Activated CD4-positive, alpha-beta T cell treated with anti-CD3 and anti-CD28 coated beads for 48 hours (primary cell): Measurements from ENCODE around the gene KRTAP4-6.
"Not testable (repeated sequence)": the region's sequence is repeated elsewhere in the genome, so short reads cannot be mapped to it uniquely, and the experiment has no call there.

Source experiments
- DNase-seq: peaks from one replicate; pipeline ENCODE4 v3.0.0-alpha.2; 2020

The KRTAP4-6 gene

GRCh38 chr17:41140360-41141131 lies at the start of gene KRTAP4-6:
KRTAP4-6 (minus strand) TSS chr17:41140544; CDS start chr17:41140487, 57 bp downstream.
- DNase-seq, result no peak

- not testable (repeated sequence) for DNase-seq
Measured at GRCh38 chr17:41189837-41190318, 49.5 kb upstream of the KRTAP4-6 start, which contains the start of gene KRTAP9-1. KRTAP9-1 (plus strand) TSS chr17:41189887; CDS start chr17:41189887, 0 bp downstream.

DNA sequence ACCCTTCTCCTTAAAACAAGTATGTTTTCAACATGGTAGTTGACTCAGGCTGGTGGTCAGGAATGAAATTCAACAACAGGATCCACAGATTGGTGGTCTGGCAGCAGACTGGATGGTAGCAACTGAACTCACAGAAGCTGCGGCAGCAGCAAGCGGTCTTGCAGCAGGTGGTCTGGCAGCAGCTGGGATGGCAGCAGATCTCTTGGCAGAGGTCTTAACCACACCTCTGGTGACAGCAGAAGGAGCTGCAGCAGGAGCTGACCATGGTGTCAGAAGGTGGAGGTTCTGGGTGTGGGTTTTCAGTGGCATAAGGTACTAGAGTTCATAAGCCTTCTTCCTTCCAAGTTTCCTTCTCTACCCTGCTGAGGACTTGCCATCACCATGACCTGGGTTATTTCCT lies 46.5 kb upstream of the KRTAP4-6 start:
- no peak for DNase-seq

DNA sequence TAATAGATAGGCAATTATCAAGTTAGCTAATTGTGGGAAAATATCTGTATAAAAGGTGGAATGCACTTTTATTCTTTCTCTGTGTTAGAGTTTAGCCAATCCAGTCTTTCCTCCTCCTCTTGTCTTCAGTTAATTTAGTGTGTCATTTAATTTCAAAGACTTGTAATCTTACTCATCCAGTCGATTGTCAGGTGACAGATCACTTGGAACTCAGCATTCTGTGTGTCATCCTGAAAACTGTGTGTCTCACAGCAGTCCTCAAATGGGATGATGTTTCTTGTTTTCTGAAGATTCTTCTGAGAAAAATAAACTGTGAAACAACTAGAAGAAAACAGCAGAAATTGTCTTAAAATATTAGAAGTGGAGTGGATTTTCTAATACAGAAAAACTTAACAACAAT lies 44.7 kb upstream of the KRTAP4-6 start:
- DNase-seq, result no peak

DNA sequence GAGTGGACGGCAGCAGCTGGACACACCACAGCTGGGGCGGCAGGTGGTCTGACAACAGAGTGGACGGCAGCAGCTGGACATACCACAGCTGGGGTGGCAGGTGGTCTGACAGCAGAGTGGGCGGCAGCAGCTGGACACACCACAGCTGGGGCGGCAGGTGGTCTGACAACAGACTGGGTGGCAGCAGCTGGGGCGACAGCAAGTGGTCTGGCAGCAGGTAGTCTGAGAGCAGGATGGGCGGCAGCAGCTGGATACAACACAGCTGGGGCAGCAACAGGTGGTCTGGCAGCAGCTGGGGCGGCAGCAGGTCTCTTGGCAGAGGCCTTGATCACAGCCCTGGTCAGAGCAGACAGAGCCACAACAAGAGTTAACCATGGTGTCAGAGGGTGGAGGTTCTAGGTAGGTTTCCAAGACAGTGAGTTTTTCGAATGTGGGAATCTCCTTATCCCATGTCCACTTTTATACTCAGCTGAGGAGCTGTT lies 44.2 kb upstream of the KRTAP4-6 start, which contains the start of gene KRTAP4-1:
KRTAP4-1 (minus strand) TSS at position 432 of the 482 bp plus-strand sequence; CDS start at position 375, 57 bp downstream.
- no peak for DNase-seq

GRCh38 chr17:41178843-41179616 lies 38.7 kb upstream of the KRTAP4-6 start:
- DNase-seq, result no peak

DNA sequence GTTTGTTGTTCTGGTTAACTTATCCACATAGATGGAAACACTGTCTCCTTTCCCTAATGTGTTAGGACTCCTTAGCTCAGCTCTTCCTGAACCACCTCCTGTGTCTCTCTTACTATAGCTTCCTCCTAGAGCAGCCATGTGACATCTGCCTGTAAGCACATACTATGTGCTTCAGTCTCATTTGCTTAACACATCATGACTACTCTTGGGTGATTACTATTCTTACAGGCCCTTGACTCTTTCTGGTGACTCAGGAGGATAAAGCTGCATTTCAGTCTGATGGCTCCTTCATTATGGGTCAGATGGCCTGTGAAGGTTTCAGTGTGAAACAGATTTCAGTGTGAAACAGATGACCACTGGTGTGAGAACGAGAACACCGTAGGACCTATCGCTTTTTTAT lies 38.0 kb upstream of the KRTAP4-6 start:
- DNase-seq, result no peak

DNA sequence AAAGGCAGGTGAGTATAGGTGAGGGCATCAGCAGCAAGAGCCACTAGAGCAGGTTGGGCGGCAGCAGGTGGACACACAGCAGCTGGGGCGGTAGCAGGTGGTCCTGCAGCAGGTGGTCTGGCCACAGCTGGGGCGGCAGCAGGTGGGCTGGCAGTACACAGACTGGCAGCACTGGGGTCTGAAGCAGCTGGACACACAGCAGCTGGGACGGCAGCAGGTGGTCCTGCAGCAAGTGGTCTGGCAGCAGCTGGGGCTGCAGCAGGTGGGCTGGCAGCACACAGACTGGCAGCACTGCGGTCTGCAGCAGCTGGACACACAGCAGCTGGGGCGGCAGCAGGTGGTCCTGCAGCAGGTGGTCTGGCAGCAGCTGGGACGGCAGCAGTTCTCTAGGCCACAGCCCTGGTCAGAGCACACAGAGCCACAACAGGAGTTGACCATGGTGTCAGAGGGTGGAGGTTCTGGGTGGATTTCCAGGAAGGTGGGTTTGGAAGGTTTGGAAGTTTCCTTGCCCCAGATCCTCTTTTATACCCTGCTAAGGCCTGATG lies 37.5 kb upstream of the KRTAP4-6 start, which contains the start of gene KRTAP4-2:
KRTAP4-2 (minus strand) TSS at position 495 of the 545 bp plus-strand sequence; CDS start at position 438, 57 bp downstream.
- DNase-seq, result no peak

DNA sequence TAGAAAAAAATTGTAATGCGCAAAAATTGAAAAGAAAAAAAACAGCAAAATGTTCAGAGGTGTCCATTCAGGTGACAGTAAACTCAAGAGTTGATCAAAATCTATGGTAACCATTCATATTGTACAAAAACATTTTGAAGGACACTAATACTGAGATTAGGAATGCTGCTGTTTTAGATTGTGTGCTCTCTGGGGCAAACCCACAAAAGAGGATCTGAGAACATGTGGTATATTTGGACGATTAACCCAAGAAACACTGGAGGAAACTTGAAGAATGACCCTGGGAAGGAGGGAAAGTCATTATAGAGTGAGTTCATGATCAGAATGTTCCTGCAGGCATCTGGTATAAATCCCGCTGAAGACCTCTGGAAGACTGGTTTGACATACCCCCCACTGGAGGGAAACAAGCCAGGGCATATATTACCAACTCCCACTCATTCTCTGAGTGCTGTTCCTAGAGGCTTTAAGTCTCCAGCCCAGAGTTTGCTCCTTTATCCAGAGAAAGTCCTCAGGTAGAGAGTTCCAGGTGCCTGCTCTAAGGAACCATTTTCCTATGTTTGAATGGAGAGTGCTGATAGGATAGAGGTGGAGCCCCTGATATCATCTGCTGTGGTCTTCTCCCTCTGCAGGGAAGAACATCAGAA lies 36.5 kb upstream of the KRTAP4-6 start:
- no peak for DNase-seq

DNA sequence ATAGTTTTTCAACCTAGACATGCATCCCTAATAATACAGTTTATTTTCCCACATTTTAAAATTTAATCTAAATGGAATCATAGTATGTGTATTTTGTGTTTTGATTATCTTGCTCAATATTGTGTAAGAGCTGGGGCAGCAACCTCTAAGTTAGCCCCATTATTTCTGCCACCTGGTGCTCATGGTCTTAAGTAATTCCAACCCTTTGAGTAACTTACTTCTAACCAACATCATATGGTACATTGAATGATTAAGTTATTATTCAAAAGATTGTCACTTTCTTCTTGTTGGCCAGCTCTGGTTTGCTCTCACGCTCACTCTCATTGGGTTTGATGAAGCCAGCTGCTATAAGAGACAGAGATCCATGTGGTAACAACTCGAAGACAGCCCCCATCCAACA lies 31.5 kb upstream of the KRTAP4-6 start:
- DNase-seq, result no peak

- DNase-seq, result no peak
Measured at GRCh38 chr17:41168121-41168520, 27.8 kb upstream of the KRTAP4-6 start, which contains the start of gene KRTAP4-3. KRTAP4-3 (minus strand) TSS chr17:41168221; CDS start chr17:41168172, 49 bp downstream.

DNA sequence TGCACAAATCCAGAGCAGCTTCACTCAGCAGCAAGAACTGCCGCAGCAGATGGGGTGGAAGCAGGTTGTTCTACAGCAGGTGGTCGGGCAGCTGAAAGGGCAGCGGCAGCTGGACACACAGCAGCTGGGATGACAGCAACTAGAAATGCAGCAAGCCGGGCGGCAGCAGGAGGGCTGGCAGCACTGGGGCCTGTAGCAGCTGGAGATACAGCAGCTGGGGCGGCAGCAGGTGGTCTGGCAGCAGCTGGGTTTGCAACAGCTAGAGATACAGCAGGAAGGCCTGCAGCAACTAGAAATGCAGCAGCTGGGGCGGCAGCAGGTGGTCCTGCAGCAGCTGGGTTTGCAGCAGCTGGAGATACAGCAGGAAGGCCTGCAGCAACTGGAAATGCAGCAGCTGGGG lies 27.2 kb upstream of the KRTAP4-6 start:
- DNase-seq, result no peak

GRCh38 chr17:41163828-41164227 lies 23.5 kb upstream of the KRTAP4-6 start:
- no peak for DNase-seq

DNA sequence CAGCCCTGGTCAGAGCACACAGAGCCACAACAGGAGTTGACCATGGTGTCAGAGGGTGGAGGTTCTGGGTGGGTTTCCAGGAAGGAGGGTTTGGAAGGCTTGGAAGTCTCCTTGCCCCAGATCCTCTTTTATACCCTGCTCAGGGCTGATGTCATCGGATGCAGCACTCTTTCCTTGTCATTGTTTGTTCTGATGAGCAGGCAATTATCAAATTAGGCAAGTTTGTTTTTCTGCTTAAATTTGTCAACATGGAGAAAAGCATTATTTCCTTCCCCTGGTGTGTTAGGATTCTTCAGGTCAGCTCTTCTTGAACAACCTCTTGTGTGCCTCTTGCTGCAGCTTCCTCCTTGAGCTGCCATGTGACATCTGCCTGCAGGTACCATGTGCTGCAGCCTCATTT lies 20.3 kb upstream of the KRTAP4-6 start, which contains the start of gene KRTAP4-4:
KRTAP4-4 (minus strand) TSS at position 101 of the 400 bp plus-strand sequence; CDS start at position 44, 57 bp downstream.
- DNase-seq, result no peak

DNA sequence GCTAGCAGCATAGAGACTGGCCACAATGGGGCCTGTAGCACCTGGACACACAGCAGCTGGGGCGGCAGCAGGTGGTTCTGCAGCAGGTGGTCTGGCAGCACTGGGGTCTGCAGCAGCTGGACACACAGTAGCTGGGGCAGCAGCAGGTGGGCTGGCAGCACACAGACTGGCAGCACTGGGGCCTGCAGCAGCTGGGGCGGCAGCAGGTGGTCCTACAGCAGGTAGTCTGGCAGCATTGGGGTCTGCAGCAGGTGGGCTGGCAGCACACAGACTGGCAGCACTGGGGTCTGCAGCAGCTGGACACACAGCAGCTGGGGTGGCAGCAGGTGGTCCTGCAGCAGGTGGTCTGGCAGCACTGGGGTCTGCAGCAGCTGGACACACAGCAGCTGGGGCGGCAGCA lies 19.8 kb upstream of the KRTAP4-6 start:
- DNase-seq, result not testable (repeated sequence)

GRCh38 chr17:41153856-41154255 lies 13.5 kb upstream of the KRTAP4-6 start:
- DNase-seq, result no peak

DNA sequence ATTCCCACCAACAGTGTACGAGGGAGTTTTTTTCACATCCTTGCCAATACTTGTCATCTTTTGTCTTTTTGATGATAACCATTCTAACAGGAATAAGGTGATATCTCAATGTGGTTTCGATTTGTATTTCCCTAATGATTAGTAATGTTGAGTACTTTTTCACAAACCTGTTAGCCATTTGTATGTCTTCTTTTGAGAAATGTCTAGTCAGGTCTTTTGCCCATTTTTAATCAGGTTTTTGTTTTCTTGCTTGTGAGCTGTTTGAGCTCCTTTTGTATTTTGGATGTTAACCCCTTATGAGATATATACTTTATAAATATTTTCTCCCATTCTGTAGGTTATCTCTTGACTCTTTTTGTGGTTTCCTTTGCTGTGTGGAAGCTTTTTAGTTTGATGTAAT lies 11.2 kb upstream of the KRTAP4-6 start:
- DNase-seq, result no peak

- DNase-seq, result no peak
Measured at GRCh38 chr17:41150026-41150425, 9.7 kb upstream of the KRTAP4-6 start.

DNA sequence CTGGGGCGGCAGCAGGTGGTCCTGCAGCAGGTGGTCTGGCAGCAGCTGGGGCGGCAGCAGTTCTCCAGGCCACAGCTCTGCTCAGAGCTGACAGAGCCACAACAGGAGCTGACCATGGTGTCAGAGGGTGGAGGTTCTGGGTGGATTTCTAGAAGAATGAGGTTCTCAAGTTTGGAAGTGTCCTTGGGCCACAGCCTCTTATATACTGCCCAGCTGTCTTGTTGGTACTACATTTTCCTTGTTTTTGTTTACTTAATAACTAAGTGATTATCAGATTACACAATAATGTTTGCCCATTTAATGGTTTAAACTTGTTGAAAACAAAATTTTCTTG lies 9.3 kb upstream of the KRTAP4-6 start, which contains the start of gene KRTAP4-5:
KRTAP4-5 (minus strand) TSS at position 174 of the 334 bp plus-strand sequence; CDS start at position 116, 58 bp downstream.
- no peak for DNase-seq

DNA sequence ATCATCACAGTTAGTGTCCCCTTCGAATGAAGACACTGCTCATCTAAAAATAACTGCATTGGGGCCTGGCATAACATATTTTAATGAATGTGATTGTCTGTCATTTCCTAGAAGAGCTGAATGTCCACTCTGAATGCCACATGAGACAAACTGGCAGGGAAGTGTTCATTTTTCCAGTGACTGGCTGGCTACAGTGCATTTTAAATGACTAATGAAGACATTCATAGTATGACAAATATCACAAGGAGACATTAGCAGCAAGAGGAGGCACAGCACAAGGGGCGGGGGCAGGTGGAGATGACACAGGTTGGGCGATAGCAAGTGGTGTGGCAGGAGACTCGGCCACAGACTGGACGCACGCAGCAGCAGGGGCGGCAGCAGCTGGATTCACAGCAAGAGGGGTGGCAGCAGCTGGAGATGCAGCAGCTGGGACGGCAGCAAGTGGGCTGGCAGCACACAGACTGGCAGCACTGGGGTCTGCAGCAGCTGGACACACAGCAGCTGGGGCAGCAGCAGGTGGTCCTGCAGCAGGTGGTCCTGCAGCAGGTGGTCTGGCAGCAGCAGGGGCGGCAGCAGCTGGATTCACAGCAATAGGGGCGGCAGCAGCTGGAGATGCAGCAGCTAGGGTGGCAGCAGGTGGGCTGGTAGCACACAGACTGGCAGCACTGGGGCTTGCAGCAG lies 8.8 kb upstream of the KRTAP4-6 start:
- not testable (repeated sequence) for DNase-seq

DNA sequence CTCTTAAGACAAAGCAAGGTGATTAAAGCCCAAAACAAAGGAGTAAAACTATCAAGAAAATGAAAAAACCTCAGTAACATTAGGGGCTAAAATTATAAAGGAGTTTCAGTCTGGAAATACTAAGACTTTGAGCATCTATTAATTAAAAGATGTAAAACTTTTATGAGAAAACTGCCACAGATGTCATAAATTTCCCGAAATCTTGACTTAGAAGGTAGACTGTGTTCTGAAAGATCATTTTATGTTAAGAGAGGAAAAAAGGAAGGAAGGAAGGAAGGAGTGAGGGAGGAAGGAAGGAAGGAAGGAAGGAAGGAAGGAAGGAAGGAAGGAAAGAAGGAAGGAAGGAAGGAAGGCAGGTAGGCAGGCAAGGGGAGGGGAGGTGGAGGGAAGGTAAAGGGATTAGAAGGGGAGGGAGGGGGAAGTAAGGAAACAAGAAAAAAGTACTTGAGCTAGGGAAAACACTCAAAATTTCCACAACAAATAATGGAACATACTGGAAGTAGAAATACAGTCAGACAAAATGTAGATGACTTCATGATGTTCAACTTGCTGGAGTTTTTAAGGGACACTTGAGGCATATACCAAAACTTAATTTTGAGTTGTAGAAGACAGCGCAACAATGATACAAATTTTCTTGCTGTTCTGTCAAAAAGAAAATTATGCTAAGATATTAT lies 7.3 kb upstream of the KRTAP4-6 start:
- DNase-seq, result no peak
